CD14-positive monocyte (primary cell): Measurements from ENCODE around the gene SOBP. TPM values are rescaled to one million over a fixed set of nuclear protein-coding genes. Genes with fewer than 3 reads are reported as not detected.

Experiments
- DNase-seq, 3 donors: peaks; one replicate each; pipeline ENCODE4 v3.0.0-alpha.2; 2011 to 2022
- H2AFZ ChIP-seq: 2 replicates; pipeline ENCODE4 v1.6.0; 2012; ENCODE audit warnings: mild to moderate bottlenecking, low read depth, low read length, inconsistent platforms; ENCODE audit not compliant: insufficient read depth, poor library complexity, severe bottlenecking
- H3K27ac ChIP-seq, 2 donors: 1 replicate in 1 of 2; 2 replicates in 1 of 2; pipeline ENCODE4 v1.5.1; 2012 to 2013; ENCODE audit warnings: low read length in 2 of 2, control low read depth in 1 of 2, inconsistent platforms in 1 of 2, low read depth in 1 of 2, mild to moderate bottlenecking in 1 of 2
- H3K27me3 ChIP-seq, 2 donors: one replicate each; pipeline versions ENCODE4 v1.6.0 to v1.6.1; 2011 to 2013; ENCODE audit warnings: low read length in 2 of 2; ENCODE audit not compliant: control insufficient read depth in 2 of 2, insufficient read depth in 2 of 2
- H3K36me3 ChIP-seq, 2 donors: replicated peaks in 1 of 2; 1 replicate in 1 of 2; 2 replicates in 1 of 2; pipeline versions ENCODE4 v1.5.1 to v1.6.1; 2012 to 2013; ENCODE audit warnings: low read length in 2 of 2, control low read depth in 1 of 2, inconsistent platforms in 1 of 2, mild to moderate bottlenecking in 1 of 2; ENCODE audit not compliant: insufficient read depth in 2 of 2, control insufficient read depth in 1 of 2
- H3K4me1 ChIP-seq, 2 donors: 1 replicate in 1 of 2; 2 replicates in 1 of 2; pipeline versions ENCODE4 v1.5.1 to v1.6.1; 2012 to 2013; ENCODE audit warnings: low read length in 2 of 2, control low read depth in 1 of 2, inconsistent platforms in 1 of 2, mild to moderate bottlenecking in 1 of 2, moderate library complexity in 1 of 2; ENCODE audit not compliant: insufficient read depth in 2 of 2, control insufficient read depth in 1 of 2
- H3K4me2 ChIP-seq: replicated peaks from 2 replicates; pipeline ENCODE3; 2012; ENCODE audit warnings: low read length, moderate library complexity, mild to moderate bottlenecking; ENCODE audit not compliant: poor library complexity, severe bottlenecking; ENCODE audit errors: extremely low read depth
- H3K4me3 ChIP-seq, 3 experiments: fragments of 200-600 bp in 1 of 3; sonication (generic) in 1 of 3; replicated peaks in 1 of 3; 1 replicate in 2 of 3; 2 replicates in 1 of 3; pipeline ENCODE4 v1.5.1; 2011 to 2013; ENCODE audit warnings: low read length in 3 of 3, mild to moderate bottlenecking in 3 of 3, control low read depth in 2 of 3, low read depth in 2 of 3, inconsistent platforms in 1 of 3, moderate library complexity in 1 of 3
- H3K79me2 ChIP-seq: 2 replicates; pipeline ENCODE4 v1.6.0; 2012; ENCODE audit warnings: mild to moderate bottlenecking, control low read depth, inconsistent platforms, low read length, moderate library complexity; ENCODE audit not compliant: insufficient read depth
- H3K9ac ChIP-seq: 2 replicates; pipeline ENCODE4 v1.6.0; 2017; ENCODE audit warnings: low read length, mild to moderate bottlenecking; ENCODE audit not compliant: insufficient read depth, poor library complexity, severe bottlenecking
- H3K9me3 ChIP-seq, 2 donors: replicated peaks in 1 of 2; 1 replicate in 1 of 2; 2 replicates in 1 of 2; pipeline versions ENCODE4 v1.5.1 to v1.6.1; 2012 to 2013; ENCODE audit warnings: low read length in 2 of 2, control low read depth in 1 of 2; ENCODE audit not compliant: control insufficient read depth in 1 of 2, insufficient read depth in 1 of 2
- H4K20me1 ChIP-seq: 2 replicates; pipeline ENCODE4 v1.6.0; 2012; ENCODE audit warnings: mild to moderate bottlenecking, low read length, control low read depth, moderate library complexity; ENCODE audit not compliant: insufficient read depth
- H3K27ac Mint-ChIP-seq, 7 donors: one replicate each; pipeline ENCODE4 v1.8.0; 2020; ENCODE audit warnings: mild to moderate bottlenecking in 7 of 7, mixed read lengths in 7 of 7, moderate library complexity in 6 of 7, inconsistent platforms in 2 of 7
- H3K27me3 Mint-ChIP-seq, 3 donors: one replicate each; pipeline ENCODE4 v1.8.0; 2021 to 2022; ENCODE audit warnings: low read depth in 3 of 3, mild to moderate bottlenecking in 3 of 3, mixed read lengths in 3 of 3, moderate library complexity in 3 of 3, inconsistent platforms in 1 of 3
- H3K36me3 Mint-ChIP-seq, 2 donors: one replicate each; pipeline ENCODE4 v1.8.0; 2020; ENCODE audit warnings: mixed read lengths in 2 of 2, inconsistent platforms in 1 of 2, mild to moderate bottlenecking in 1 of 2
- H3K4me1 Mint-ChIP-seq: one replicate; pipeline ENCODE4 v1.8.0; 2020; ENCODE audit warnings: mild to moderate bottlenecking, mixed read lengths
- H3K4me3 Mint-ChIP-seq, 2 donors: one replicate each; pipeline ENCODE4 v1.8.0; 2020; ENCODE audit warnings: mild to moderate bottlenecking in 2 of 2, mixed read lengths in 2 of 2, moderate library complexity in 1 of 2
- H3K9me3 Mint-ChIP-seq, 7 donors: one replicate each; pipeline ENCODE4 v1.8.0; 2020 to 2022; ENCODE audit warnings: mixed read lengths in 7 of 7, mild to moderate bottlenecking in 6 of 7, moderate library complexity in 6 of 7, inconsistent platforms in 2 of 7
- CTCF ChIP-seq: fragments of 200-600 bp; IDR thresholded peaks from one replicate; pipeline ENCODE4 v1.8.0; 2022; ENCODE audit warnings: antibody characterized with exemption, mild to moderate bottlenecking
- WGBS: methylation state at CpG from one replicate; pipeline ENCODE4 v1.1.5; 2013; ENCODE audit warnings: missing lambda C conversion rate; ENCODE audit not compliant: insufficient coverage; 5-methylcytosine and 5-hydroxymethylcytosine counted together
- intact Hi-C, 2 donors: fragments of 100-400 bp; cut with micrococcal nuclease; formaldehyde crosslinking; loops; one replicate each; pipeline versions ENCODE4 v1.15.0 to v1.15.1; 2023
- polyA plus RNA-seq, 3 donors: library from polyadenylated mRNA; depleted of rRNA in 1 of 3; unstranded in 2 of 3; stranded (reverse) in 1 of 3; fragments of 300-500 nt in 2 of 3; fragments of >200 nt in 1 of 3; fragmentation: Illumina TruSeq in 2 of 3; gene quantifications; 1 replicate in 2 of 3; 2 replicates in 1 of 3; pipeline ENCODE4 v1.2.3, GENCODE V29; 2012 to 2021

SOBP gene
- polyA plus RNA-seq, 3 donors, result not detected

- Mint-ChIP-seq H3K4me3 (no peak overlapping the region), H3K27me3 (peaks cover 3 to 14% (median 11%) of the 10 kb centered on the region in 3 donors), H3K27ac (no peak overlapping the region), H3K36me3 (no peaks in the 10 kb centered on the region), H3K4me1 (no peaks in the 10 kb centered on the region), H3K9me3 (peaks cover 0 to 2% (median 0%) of the 10 kb centered on the region in 7 donors)
- Histone ChIP-seq H3K4me1 (no peaks in the 10 kb centered on the region), H3K36me3 (no peaks in the 10 kb centered on the region), H3K79me2 (no peaks in the 10 kb centered on the region), H3K4me3 (no peak overlapping the region), H3K27ac (no peak overlapping the region), H3K4me2 (no peak overlapping the region), H4K20me1 (no peaks in the 10 kb centered on the region), H3K27me3 (peaks cover 0 to 8% of the 10 kb centered on the region in 2 donors), H3K9ac (no peak overlapping the region), H3K9me3 (no peaks in the 10 kb centered on the region), H2AFZ (no peak overlapping the region)
- no peak for DNase-seq
- TF ChIP-seq CTCF, result no peak
- intact Hi-C loops, result no loop called here
- WGBS, result no CpG with 5 or more reads among the region's 1 CpG
Measured at GRCh38 chr6:107590378-107590777, 100.5 kb downstream of the SOBP start.

- H3K79me2 ChIP-seq, result no peaks in the 10 kb centered on the region
- H3K4me2 ChIP-seq, result no peak overlapping the region
- WGBS, result no CpG with 5 or more reads among the region's 1 CpG
- H3K36me3 ChIP-seq, result no peaks in the 10 kb centered on the region
- H3K4me1 Mint-ChIP-seq, result no peaks in the 10 kb centered on the region
- H3K27me3 Mint-ChIP-seq, result peaks cover 3 to 14% (median 9%) of the 10 kb centered on the region in 3 donors
- no peak for TF ChIP-seq CTCF
- H2AFZ ChIP-seq, result no peak overlapping the region
- H3K9ac ChIP-seq, result no peak overlapping the region
- H3K4me3 ChIP-seq, result no peak overlapping the region
- no peak for DNase-seq
- no peak overlapping the region for H3K27ac ChIP-seq
- intact Hi-C loops, result no loop called here
- no peaks in the 10 kb centered on the region for H4K20me1 ChIP-seq
- H3K9me3 ChIP-seq, result no peaks in the 10 kb centered on the region
- no peaks in the 10 kb centered on the region for H3K36me3 Mint-ChIP-seq
- no peaks in the 10 kb centered on the region for H3K4me1 ChIP-seq
- H3K4me3 Mint-ChIP-seq, result no peak overlapping the region
- H3K9me3 Mint-ChIP-seq, result peaks cover 0 to 2% (median 0%) of the 10 kb centered on the region in 7 donors
- H3K27me3 ChIP-seq, result peaks cover 0 to 8% of the 10 kb centered on the region in 2 donors
- no peak overlapping the region for H3K27ac Mint-ChIP-seq
Measured at GRCh38 chr6:107591346-107591745, 101.4 kb downstream of the SOBP start.
